HG03460 (cell line): ENCODE measurements around the gene TXLNB.

Experiments
- ATAC-seq: cut with Tn5 transposase; IDR thresholded peaks from one replicate; pipeline ENCODE4 v1.9.1; 2021; ENCODE audit not compliant: unreplicated experiment

TXLNB gene

GRCh38 chr6:139275279-139276055 lies 16.3 kb downstream of the TXLNB start:
- ATAC-seq = no peak

- peak; percentile 70 for ATAC-seq
These were observed 20.7 kb downstream of the TXLNB start for GRCh38 chr6:139271056-139271455.

- no peak for ATAC-seq
These were observed 21.5 kb downstream of the TXLNB start for GRCh38 chr6:139270249-139270648.

- ATAC-seq = no peak
These were observed 26.1 kb downstream of the TXLNB start for GRCh38 chr6:139265512-139266190.

GRCh38 chr6:139262519-139263300 lies 29.1 kb downstream of the TXLNB start:
- ATAC-seq = peak; percentile 86

- no peak for ATAC-seq
These were observed 33.9 kb downstream of the TXLNB start for GRCh38 chr6:139257821-139258398.

- no peak for ATAC-seq
These were observed 34.5 kb downstream of the TXLNB start for GRCh38 chr6:139257291-139257690.

GRCh38 chr6:139256087-139256486 lies 35.7 kb downstream of the TXLNB start:
- ATAC-seq = no peak

GRCh38 chr6:139254196-139254595 lies 37.6 kb downstream of the TXLNB start:
- no peak for ATAC-seq

- ATAC-seq = no peak
These were observed 38.1 kb downstream of the TXLNB start for GRCh38 chr6:139253656-139254055.

GRCh38 chr6:139251691-139252390 lies 40.0 kb downstream of the TXLNB start:
- no peak for ATAC-seq

- peak; percentile 25 for ATAC-seq
These were observed 40.6 kb downstream of the TXLNB start for GRCh38 chr6:139251045-139251690.

- ATAC-seq = peak; percentile 98
These were observed 41.3 kb downstream of the TXLNB start for GRCh38 chr6:139250296-139251044.

GRCh38 chr6:139249395-139249794 lies 42.4 kb downstream of the TXLNB start:
- ATAC-seq = no peak

GRCh38 chr6:139248911-139249310 lies 42.9 kb downstream of the TXLNB start:
- ATAC-seq = no peak

GRCh38 chr6:139247618-139248017 lies 44.2 kb downstream of the TXLNB start:
- ATAC-seq = no peak

- ATAC-seq = no peak
These were observed 48.3 kb downstream of the TXLNB start for GRCh38 chr6:139243536-139243935.

GRCh38 chr6:139242457-139243240 lies 49.1 kb downstream of the TXLNB start:
- ATAC-seq = no peak
